Duodenal mucosa (tissue), 2 donors: ENCODE measurements around the gene BTBD6.

Experiments
- H3K27ac ChIP-seq: one replicate; pipeline ENCODE4 v1.7.0; 2013; ENCODE audit warnings: low read depth, low read length
- H3K27me3 ChIP-seq, 2 donors: one replicate each; pipeline ENCODE4 v1.7.0; 2013; ENCODE audit warnings: low read length in 2 of 2, control low read depth in 1 of 2; ENCODE audit not compliant: insufficient read depth in 2 of 2, control insufficient read depth in 1 of 2
- H3K36me3 ChIP-seq, 2 donors: one replicate each; pipeline ENCODE4 v1.7.0; 2013; ENCODE audit warnings: low read length in 2 of 2, control low read depth in 1 of 2; ENCODE audit not compliant: insufficient read depth in 2 of 2, control insufficient read depth in 1 of 2
- H3K4me1 ChIP-seq, 2 donors: one replicate each; pipeline ENCODE4 v1.7.0; 2013; ENCODE audit warnings: low read length in 2 of 2, control low read depth in 1 of 2; ENCODE audit not compliant: insufficient read depth in 2 of 2, control insufficient read depth in 1 of 2
- H3K4me3 ChIP-seq, 2 donors: one replicate each; pipeline ENCODE4 v1.7.0; 2013; ENCODE audit warnings: low read length in 2 of 2, low read depth in 1 of 2
- H3K9ac ChIP-seq, 2 donors: one replicate each; pipeline ENCODE4 v1.7.0; 2013; ENCODE audit warnings: low read length in 2 of 2, low read depth in 1 of 2
- H3K9me3 ChIP-seq, 2 donors: one replicate each; pipeline ENCODE4 v1.7.0; 2013; ENCODE audit warnings: low read length in 2 of 2, control low read depth in 1 of 2; ENCODE audit not compliant: control insufficient read depth in 1 of 2

BTBD6 gene

GRCh38 chr14:105210266-105211025, 37.9 kb upstream of the BTBD6 start:
- Histone ChIP-seq H3K9me3 (no peaks in the 10 kb centered on the region), H3K9ac (no peak overlapping the region), H3K4me3 (no peak overlapping the region), H3K4me1 (peaks cover 0 to 5% of the 10 kb centered on the region in 2 donors), H3K27me3 (no peaks in the 10 kb centered on the region), H3K36me3 (peaks cover 0 to 14% of the 10 kb centered on the region in 2 donors), H3K27ac (no peak overlapping the region)

GRCh38 chr14:105211086-105211757, 37.1 kb upstream of the BTBD6 start:
- no peak overlapping the region for H3K27ac ChIP-seq
- no peak overlapping the region for H3K9ac ChIP-seq
- no peaks in the 10 kb centered on the region for H3K27me3 ChIP-seq
- no peak overlapping the region for H3K4me3 ChIP-seq
- peaks cover 0 to 22% of the 10 kb centered on the region in 2 donors for H3K36me3 ChIP-seq
- H3K4me1 ChIP-seq = no peaks in the 10 kb centered on the region
- H3K9me3 ChIP-seq = no peaks in the 10 kb centered on the region

DNA sequence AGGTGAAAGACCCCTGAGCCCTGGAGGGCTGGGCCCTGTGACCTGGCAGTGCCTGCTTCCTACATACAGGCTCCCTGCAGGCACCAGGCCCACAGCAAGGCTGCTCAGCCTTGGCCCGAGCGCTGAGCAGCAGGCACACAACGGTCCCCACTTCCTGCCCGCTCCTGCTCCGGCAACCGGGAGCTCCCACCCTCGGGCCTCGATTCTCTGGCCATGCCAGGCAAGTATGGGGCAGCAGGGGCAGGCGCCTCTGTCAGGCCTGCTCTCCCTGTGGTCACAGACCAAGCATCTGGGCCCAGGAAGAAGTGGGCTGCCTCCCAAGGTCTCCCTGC, 36.6 kb upstream of the BTBD6 start:
- Histone ChIP-seq H3K9ac (no peak overlapping the region), H3K4me1 (no peaks in the 10 kb centered on the region), H3K27me3 (no peaks in the 10 kb centered on the region), H3K4me3 (no peak overlapping the region), H3K36me3 (peaks cover 0 to 25% of the 10 kb centered on the region in 2 donors), H3K9me3 (no peaks in the 10 kb centered on the region), H3K27ac (no peak overlapping the region)

- Histone ChIP-seq H3K9me3 (no peaks in the 10 kb centered on the region), H3K27ac (no peak overlapping the region), H3K4me1 (no peaks in the 10 kb centered on the region), H3K9ac (no peak overlapping the region), H3K4me3 (no peak overlapping the region), H3K36me3 (peaks cover 0 to 35% of the 10 kb centered on the region in 2 donors), H3K27me3 (no peaks in the 10 kb centered on the region)
These were observed 35.6 kb upstream of the BTBD6 start for GRCh38 chr14:105212541-105213300.

DNA sequence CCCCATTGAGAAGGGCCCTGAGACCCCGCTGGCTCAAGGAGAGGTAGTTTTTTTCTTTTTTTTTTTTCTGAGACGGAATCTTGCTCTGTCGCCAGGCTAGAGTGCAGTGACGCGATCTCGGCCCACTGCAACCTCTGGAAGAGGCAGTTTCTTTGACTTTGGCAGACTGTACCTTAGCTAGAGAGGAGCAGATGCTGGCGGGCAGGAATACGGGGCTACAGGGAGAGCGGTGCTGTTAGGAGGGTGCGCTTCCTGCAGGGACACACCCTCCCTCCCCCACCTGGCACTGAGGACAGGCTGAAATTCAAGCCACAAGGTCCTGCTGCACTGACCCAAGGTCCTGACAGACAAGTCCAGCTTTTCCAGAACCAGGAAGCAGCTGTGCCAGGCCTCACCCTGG, 35.0 kb upstream of the BTBD6 start:
- no peaks in the 10 kb centered on the region for H3K27me3 ChIP-seq
- peaks cover 3 to 41% of the 10 kb centered on the region in 2 donors for H3K36me3 ChIP-seq
- no peaks in the 10 kb centered on the region for H3K4me1 ChIP-seq
- H3K9ac ChIP-seq = no peak overlapping the region
- H3K27ac ChIP-seq = no peak overlapping the region
- H3K9me3 ChIP-seq = no peaks in the 10 kb centered on the region
- H3K4me3 ChIP-seq = no peak overlapping the region

DNA sequence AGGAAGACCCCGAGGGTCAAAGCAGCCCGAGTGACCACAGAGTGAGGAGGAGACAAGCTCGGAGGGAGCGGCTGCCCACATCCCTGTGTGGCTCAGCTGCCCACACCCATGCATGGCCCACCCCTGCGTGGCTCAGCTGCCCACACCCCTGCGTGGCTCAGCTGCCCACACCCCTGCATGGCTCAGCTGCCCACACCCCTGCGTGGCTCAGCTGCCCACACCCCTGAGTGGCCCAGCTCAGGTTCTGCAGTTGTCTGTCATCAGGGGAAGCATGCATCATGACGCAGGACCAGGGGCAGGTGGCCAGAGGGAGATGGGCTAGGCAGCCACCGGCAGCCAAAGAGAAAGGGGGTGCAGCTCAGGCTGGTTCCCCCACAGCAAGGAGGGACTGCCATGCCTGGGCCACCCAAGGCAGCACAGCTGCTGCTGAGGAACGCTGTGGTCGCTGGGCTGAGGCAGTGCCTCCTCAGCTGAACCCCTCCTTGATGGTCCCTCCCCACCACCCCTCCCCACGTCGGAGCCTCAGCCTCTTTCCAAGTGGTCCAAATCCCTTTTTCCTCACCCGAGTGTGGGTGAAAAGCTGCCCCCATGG, 33.9 kb upstream of the BTBD6 start:
- H3K9ac ChIP-seq = no peak overlapping the region
- H3K4me3 ChIP-seq = no peak overlapping the region
- no peaks in the 10 kb centered on the region for H3K27me3 ChIP-seq
- peaks cover 3 to 51% of the 10 kb centered on the region in 2 donors for H3K36me3 ChIP-seq
- H3K4me1 ChIP-seq = no peaks in the 10 kb centered on the region
- no peak overlapping the region for H3K27ac ChIP-seq
- H3K9me3 ChIP-seq = no peaks in the 10 kb centered on the region

DNA sequence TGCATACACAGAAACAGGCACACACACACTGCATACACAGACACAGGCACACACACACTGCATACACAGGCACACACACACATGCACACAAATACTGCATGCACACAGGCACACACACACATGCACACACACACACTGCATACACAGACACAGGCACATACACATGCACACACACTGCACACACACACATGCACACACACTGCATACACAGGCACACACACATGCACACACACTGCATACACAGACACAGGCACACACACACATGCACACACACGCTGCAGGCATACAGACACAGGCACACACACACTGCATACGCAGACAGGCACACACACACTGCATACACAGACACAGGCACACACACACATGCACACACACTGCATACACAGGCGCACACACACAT, 32.7 kb upstream of the BTBD6 start:
- H3K27me3 ChIP-seq = no peaks in the 10 kb centered on the region
- no peaks in the 10 kb centered on the region for H3K4me1 ChIP-seq
- no peak overlapping the region for H3K4me3 ChIP-seq
- no peak overlapping the region for H3K9ac ChIP-seq
- no peak overlapping the region for H3K27ac ChIP-seq
- no peaks in the 10 kb centered on the region for H3K9me3 ChIP-seq
- peaks cover 3 to 57% of the 10 kb centered on the region in 2 donors for H3K36me3 ChIP-seq

DNA sequence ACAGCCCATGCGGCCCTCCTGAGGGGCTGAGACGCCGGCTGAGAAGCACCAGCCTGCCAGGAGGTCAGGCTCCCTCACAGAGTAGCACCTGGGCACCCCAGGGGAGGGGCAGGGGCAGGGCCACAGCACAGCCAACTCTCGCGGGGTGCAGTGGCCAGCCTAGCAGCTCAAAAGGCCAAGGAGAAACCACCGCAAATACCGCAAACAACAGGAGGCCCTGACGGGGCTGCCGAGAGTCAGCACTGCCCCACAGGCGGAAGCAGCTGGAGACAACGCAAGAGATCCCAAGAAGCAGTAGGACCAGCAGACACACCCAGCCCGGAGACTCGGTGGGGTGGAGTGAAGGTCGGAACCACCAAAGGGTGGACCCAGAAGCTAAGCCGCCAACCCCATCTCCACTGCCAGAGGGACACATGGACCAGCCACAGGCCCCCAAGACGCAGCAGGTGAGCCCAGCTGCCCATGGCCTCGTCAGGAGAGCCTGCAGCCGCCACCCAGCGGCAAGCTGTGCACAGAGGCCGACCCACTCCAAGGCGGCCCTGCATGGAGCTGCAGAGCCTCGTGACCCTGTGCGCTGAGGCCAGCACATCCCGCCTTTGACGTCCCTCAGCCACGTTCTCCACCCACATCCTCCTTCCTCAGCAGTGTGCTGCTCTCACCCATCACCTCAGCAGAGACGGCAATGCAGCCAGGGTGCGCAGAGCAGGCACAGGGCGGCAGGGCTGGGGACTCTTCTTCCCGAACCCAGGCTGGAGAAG, 31.7 kb upstream of the BTBD6 start:
- H3K4me1 ChIP-seq = no peaks in the 10 kb centered on the region
- peaks cover 3 to 68% of the 10 kb centered on the region in 2 donors for H3K36me3 ChIP-seq
- H3K9ac ChIP-seq = no peak overlapping the region

DNA sequence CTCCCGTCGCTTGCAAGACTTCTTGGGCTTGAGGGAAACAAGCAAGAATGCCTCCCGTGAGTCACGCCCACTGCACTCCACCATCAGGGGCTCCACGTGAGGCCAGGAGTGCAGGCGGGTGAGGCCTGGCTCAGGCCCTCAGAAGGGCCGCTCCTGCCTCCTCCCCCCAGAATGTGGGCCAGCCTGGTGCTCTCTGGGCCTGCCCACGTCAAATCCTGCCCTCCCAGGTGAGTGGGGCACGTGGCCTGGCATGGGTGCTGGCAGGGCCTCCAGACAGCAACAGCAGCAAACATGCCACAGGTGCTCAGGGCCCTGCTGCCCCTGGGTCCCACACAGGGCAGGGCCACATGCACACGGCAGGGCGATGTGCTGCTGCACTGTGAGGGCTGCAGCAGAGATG, 30.6 kb upstream of the BTBD6 start:
- Histone ChIP-seq H3K27me3 (no peaks in the 10 kb centered on the region), H3K4me1 (no peaks in the 10 kb centered on the region), H3K9ac (no peak overlapping the region), H3K4me3 (no peak overlapping the region), H3K36me3 (peaks cover 3 to 71% of the 10 kb centered on the region in 2 donors), H3K27ac (no peak overlapping the region), H3K9me3 (no peaks in the 10 kb centered on the region)

More for the DNA sequence above, 31.7 kb upstream of the BTBD6 start:
- H3K4me3 ChIP-seq = no peak overlapping the region
- H3K27me3 ChIP-seq = no peaks in the 10 kb centered on the region
- no peaks in the 10 kb centered on the region for H3K9me3 ChIP-seq
- H3K27ac ChIP-seq = no peak overlapping the region
